ENCODE data around the gene MAGEH1.
A peak's percentile ranks its signal among the peaks of the same experiment; 100 is the strongest.

MAGEH1 gene

DNA sequence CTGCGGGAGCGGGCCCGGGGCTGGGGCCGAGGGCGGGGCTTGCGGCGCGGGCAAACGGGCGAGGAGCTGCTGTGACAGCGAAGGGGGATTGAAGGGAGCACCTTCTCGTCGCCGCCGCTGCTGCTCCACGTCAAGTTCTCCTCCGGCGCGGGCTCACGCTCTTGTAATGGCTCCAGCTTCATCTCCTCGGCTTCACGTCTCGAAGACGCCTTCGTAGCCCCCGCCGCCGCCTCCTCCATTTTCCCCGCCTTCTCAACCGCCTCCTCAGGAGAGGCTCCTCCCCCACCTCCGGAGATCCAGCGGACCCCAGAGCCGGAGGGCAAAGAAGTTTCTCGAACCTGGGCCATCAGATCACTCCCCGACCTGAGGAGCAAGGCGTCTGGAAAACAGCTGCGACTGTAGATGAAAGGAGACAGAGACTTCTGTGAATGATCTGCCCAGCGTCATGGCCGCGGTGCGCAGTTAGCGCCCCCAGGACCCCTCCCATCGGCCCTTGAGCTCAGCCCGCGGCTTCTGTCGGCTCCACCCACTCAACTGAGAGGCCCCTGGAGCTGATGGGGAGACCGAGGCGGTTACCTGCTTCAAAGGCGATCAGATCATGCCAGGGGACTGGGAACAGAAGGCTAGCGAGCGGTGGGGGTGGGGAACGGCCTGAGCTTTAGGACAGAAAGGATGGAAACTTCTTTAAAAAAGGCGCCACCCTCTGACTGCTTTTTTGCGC, 36.8 kb downstream of the MAGEH1 start:
- TF ChIP-seq CSDC2 (CRISPR knock-in tag; IDR thresholded peaks at IDR 0.05) (no peak), BACH2 (CRISPR knock-in tag; IDR thresholded peaks at IDR 0.05; ENCODE audit: borderline replicate concordance) (no peak), ARNTL (CRISPR knock-in tag; IDR thresholded peaks at IDR 0.05; ENCODE audit: borderline replicate concordance, low read depth) (no peak), ZFP30 (CRISPR knock-in tag; IDR thresholded peaks at IDR 0.05) (no peak), TOX (CRISPR knock-in tag; IDR thresholded peaks at IDR 0.05; ENCODE audit: borderline replicate concordance) (no peak), ZFP3 (CRISPR knock-in tag; IDR thresholded peaks at IDR 0.05) (no peak), ESRRG (CRISPR knock-in tag; IDR thresholded peaks at IDR 0.05) (no peak), PPARA (CRISPR knock-in tag; IDR thresholded peaks at IDR 0.05; ENCODE audit: borderline replicate concordance) (no peak), GLIS3 (CRISPR knock-in tag; IDR thresholded peaks at IDR 0.05) (no peak), TCF4 (CRISPR knock-in tag; IDR thresholded peaks at IDR 0.05; ENCODE audit: borderline replicate concordance) (no peak), ZC3H10 (CRISPR knock-in tag; IDR thresholded peaks at IDR 0.05) (no peak), OSR1 (CRISPR knock-in tag; IDR thresholded peaks at IDR 0.05) (no peak), ISL1 (CRISPR knock-in tag; IDR thresholded peaks at IDR 0.05) (no peak)
- TF ChIP-seq, protein P1, sequence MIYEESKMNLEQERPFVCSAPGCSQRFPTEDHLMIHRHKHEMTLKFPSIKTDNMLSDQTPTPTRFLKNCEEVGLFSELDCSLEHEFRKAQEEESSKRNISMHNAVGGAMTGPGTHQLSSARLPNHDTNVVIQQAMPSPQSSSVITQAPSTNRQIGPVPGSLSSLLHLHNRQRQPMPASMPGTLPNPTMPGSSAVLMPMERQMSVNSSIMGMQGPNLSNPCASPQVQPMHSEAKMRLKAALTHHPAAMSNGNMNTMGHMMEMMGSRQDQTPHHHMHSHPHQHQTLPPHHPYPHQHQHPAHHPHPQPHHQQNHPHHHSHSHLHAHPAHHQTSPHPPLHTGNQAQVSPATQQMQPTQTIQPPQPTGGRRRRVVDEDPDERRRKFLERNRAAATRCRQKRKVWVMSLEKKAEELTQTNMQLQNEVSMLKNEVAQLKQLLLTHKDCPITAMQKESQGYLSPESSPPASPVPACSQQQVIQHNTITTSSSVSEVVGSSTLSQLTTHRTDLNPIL (CRISPR knock-in tag; IDR thresholded peaks at IDR 0.05; ENCODE audit: low read depth): no peak
- TF ChIP-seq, protein P2, sequence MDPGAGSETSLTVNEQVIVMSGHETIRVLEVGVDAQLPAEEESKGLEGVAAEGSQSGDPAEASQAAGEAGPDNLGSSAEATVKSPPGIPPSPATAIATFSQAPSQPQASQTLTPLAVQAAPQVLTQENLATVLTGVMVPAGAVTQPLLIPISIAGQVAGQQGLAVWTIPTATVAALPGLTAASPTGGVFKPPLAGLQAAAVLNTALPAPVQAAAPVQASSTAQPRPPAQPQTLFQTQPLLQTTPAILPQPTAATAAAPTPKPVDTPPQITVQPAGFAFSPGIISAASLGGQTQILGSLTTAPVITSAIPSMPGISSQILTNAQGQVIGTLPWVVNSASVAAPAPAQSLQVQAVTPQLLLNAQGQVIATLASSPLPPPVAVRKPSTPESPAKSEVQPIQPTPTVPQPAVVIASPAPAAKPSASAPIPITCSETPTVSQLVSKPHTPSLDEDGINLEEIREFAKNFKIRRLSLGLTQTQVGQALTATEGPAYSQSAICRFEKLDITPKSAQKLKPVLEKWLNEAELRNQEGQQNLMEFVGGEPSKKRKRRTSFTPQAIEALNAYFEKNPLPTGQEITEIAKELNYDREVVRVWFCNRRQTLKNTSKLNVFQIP (CRISPR knock-in tag; IDR thresholded peaks at IDR 0.05; ENCODE audit: borderline replicate concordance, low read depth): no peak
- TF ChIP-seq, protein P3, sequence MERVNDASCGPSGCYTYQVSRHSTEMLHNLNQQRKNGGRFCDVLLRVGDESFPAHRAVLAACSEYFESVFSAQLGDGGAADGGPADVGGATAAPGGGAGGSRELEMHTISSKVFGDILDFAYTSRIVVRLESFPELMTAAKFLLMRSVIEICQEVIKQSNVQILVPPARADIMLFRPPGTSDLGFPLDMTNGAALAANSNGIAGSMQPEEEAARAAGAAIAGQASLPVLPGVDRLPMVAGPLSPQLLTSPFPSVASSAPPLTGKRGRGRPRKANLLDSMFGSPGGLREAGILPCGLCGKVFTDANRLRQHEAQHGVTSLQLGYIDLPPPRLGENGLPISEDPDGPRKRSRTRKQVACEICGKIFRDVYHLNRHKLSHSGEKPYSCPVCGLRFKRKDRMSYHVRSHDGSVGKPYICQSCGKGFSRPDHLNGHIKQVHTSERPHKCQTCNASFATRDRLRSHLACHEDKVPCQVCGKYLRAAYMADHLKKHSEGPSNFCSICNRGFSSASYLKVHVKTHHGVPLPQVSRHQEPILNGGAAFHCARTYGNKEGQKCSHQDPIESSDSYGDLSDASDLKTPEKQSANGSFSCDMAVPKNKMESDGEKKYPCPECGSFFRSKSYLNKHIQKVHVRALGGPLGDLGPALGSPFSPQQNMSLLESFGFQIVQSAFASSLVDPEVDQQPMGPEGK (CRISPR knock-in tag; IDR thresholded peaks at IDR 0.05; ENCODE audit: borderline replicate concordance): no peak
- TF ChIP-seq, protein P4, sequence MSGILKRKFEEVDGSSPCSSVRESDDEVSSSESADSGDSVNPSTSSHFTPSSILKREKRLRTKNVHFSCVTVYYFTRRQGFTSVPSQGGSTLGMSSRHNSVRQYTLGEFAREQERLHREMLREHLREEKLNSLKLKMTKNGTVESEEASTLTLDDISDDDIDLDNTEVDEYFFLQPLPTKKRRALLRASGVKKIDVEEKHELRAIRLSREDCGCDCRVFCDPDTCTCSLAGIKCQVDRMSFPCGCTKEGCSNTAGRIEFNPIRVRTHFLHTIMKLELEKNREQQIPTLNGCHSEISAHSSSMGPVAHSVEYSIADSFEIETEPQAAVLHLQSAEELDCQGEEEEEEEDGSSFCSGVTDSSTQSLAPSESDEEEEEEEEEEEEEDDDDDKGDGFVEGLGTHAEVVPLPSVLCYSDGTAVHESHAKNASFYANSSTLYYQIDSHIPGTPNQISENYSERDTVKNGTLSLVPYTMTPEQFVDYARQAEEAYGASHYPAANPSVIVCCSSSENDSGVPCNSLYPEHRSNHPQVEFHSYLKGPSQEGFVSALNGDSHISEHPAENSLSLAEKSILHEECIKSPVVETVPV (CRISPR knock-in tag; IDR thresholded peaks at IDR 0.05): no peak
- ATAC-seq: peak; percentile 81

DNA sequence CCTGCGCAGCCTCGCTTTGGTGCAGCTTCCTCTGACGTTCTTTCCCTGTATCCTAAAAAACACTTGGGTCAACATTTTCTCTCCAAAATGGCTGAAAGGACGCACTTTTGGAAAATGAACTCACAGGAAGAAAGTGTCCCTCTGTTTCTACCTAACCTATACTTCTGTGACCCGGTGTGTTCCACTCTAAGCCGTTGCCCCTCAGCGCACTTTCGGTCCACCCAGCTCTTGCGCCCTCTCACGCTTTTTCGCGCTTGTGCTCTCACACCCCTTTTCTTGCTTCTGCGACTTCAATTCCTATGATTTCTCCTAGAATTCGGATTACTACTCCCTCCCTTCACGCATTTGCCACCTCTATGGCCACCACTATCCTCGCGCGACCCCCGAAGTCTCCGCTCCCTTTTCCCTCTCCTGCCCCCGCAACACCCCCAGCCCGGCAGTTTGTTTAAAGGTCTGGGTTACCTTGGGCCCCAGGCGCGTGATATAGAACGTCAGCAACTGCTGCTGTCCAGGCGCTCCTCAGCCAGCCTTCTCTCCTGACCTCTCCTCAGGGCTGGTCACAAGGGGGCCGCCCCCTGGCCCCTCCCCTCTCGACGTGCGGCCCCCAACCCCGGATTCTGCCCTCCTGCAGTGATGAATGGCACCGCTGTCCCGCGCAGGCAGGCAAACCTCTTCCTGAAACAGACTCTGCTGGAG, 37.5 kb downstream of the MAGEH1 start, which contains the start of gene USP51:
Gene USP51, minus strand, starts transcription at position 535 of the 696 bp plus-strand sequence. CDS start 909 bp downstream, outside the sequence.
- peak; percentile 69 for ATAC-seq
- no peak for TF ChIP-seq ARNTL (CRISPR knock-in tag; IDR thresholded peaks at IDR 0.05; ENCODE audit: borderline replicate concordance, low read depth)
- no peak for TF ChIP-seq TOX (CRISPR knock-in tag; IDR thresholded peaks at IDR 0.05; ENCODE audit: borderline replicate concordance)
- TF ChIP-seq, protein P3 (CRISPR knock-in tag; IDR thresholded peaks at IDR 0.05; ENCODE audit: borderline replicate concordance): no peak
- no peak for TF ChIP-seq BACH2 (CRISPR knock-in tag; IDR thresholded peaks at IDR 0.05; ENCODE audit: borderline replicate concordance)
- TF ChIP-seq, protein P2 (CRISPR knock-in tag; IDR thresholded peaks at IDR 0.05; ENCODE audit: borderline replicate concordance, low read depth): no peak
- TF ChIP-seq SNAI2 (CRISPR knock-in tag; IDR thresholded peaks at IDR 0.05): no peak
- TF ChIP-seq ISL1 (CRISPR knock-in tag; IDR thresholded peaks at IDR 0.05): no peak
- no peak for TF ChIP-seq ESRRG (CRISPR knock-in tag; IDR thresholded peaks at IDR 0.05)
- TF ChIP-seq ZNF70 (CRISPR knock-in tag; IDR thresholded peaks at IDR 0.05): no peak
- TF ChIP-seq ZFP3 (CRISPR knock-in tag; IDR thresholded peaks at IDR 0.05): no peak
- TF ChIP-seq, protein P5, sequence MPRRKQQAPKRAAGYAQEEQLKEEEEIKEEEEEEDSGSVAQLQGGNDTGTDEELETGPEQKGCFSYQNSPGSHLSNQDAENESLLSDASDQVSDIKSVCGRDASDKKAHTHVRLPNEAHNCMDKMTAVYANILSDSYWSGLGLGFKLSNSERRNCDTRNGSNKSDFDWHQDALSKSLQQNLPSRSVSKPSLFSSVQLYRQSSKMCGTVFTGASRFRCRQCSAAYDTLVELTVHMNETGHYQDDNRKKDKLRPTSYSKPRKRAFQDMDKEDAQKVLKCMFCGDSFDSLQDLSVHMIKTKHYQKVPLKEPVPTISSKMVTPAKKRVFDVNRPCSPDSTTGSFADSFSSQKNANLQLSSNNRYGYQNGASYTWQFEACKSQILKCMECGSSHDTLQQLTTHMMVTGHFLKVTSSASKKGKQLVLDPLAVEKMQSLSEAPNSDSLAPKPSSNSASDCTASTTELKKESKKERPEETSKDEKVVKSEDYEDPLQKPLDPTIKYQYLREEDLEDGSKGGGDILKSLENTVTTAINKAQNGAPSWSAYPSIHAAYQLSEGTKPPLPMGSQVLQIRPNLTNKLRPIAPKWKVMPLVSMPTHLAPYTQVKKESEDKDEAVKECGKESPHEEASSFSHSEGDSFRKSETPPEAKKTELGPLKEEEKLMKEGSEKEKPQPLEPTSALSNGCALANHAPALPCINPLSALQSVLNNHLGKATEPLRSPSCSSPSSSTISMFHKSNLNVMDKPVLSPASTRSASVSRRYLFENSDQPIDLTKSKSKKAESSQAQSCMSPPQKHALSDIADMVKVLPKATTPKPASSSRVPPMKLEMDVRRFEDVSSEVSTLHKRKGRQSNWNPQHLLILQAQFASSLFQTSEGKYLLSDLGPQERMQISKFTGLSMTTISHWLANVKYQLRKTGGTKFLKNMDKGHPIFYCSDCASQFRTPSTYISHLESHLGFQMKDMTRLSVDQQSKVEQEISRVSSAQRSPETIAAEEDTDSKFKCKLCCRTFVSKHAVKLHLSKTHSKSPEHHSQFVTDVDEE (CRISPR knock-in tag; IDR thresholded peaks at IDR 0.05): no peak
- TF ChIP-seq ZC3H10 (CRISPR knock-in tag; IDR thresholded peaks at IDR 0.05): no peak
- TF ChIP-seq, protein P1 (CRISPR knock-in tag; IDR thresholded peaks at IDR 0.05; ENCODE audit: low read depth): no peak
- no peak for TF ChIP-seq ZFP30 (CRISPR knock-in tag; IDR thresholded peaks at IDR 0.05)
- no peak for TF ChIP-seq RARB (CRISPR knock-in tag; IDR thresholded peaks at IDR 0.05)
- TF ChIP-seq TCF4 (CRISPR knock-in tag; IDR thresholded peaks at IDR 0.05; ENCODE audit: borderline replicate concordance): no peak
